Sigmoid colon (tissue), 7 donors: ENCODE measurements around the gene NFIA. TPM values are rescaled to one million over a fixed set of nuclear protein-coding genes. Genes with fewer than 3 reads are reported as not detected.

Source experiments
- DNase-seq: peaks from one replicate; pipeline ENCODE4 v3.0.0-alpha.2; 2019
- H3K27ac ChIP-seq, 4 donors: fragments of 200-600 bp; sonication (generic); one replicate each; pipeline ENCODE4 v1.5.1; 2016 to 2019; ENCODE audit warnings: mild to moderate bottlenecking in 1 of 4
- H3K27me3 ChIP-seq, 3 donors: fragments of 200-600 bp; sonication (generic); one replicate each; pipeline ENCODE4 v1.5.1; 2019; ENCODE audit warnings: mild to moderate bottlenecking in 1 of 3
- H3K36me3 ChIP-seq, 4 donors: fragments of 200-600 bp; sonication (generic); one replicate each; pipeline ENCODE4 v1.5.1; 2016 to 2019
- H3K4me1 ChIP-seq, 4 donors: fragments of 200-600 bp; sonication (generic); one replicate each; pipeline ENCODE4 v1.5.1; 2017 to 2019
- H3K4me3 ChIP-seq, 4 donors: fragments of 200-600 bp; sonication (generic); one replicate each; pipeline ENCODE4 v1.5.1; 2017 to 2019; ENCODE audit warnings: mild to moderate bottlenecking in 2 of 4, moderate library complexity in 1 of 4
- H3K9me3 ChIP-seq, 4 donors: fragments of 200-600 bp in 3 of 4; sonication (generic) in 3 of 4; one replicate each; pipeline versions ENCODE4 v1.5.1 to v1.6.1; 2013 to 2019
- CTCF ChIP-seq, 4 experiments: fragments of 450-650 bp in 3 of 4; fragments of 200-600 bp in 1 of 4; IDR thresholded peaks; one replicate each; pipeline ENCODE4 v1.5.1; 2016 to 2019; ENCODE audit warnings: antibody characterized with exemption in 4 of 4, mild to moderate bottlenecking in 3 of 4, moderate library complexity in 2 of 4
- EP300 ChIP-seq, 4 donors: sonication (generic); formaldehyde crosslinking; IDR thresholded peaks; one replicate each; pipeline ENCODE4 v1.6.1; 2017; ENCODE audit warnings: antibody characterized with exemption in 4 of 4
- POLR2A ChIP-seq, 2 donors: fragments of 450-650 bp; IDR thresholded peaks; one replicate each; pipeline ENCODE4 v1.6.1; 2016; ENCODE audit warnings: antibody characterized with exemption in 2 of 2, mild to moderate bottlenecking in 2 of 2, moderate library complexity in 2 of 2
- POLR2AphosphoS5 ChIP-seq, 4 donors: sonication (generic); formaldehyde crosslinking; IDR thresholded peaks; one replicate each; pipeline ENCODE4 v1.6.1; 2017; ENCODE audit warnings: antibody characterized with exemption in 4 of 4
- WGBS, 2 donors: extraction: QIAGEN DNeasy Blood & Tissue Kit; methylation state at CpG; one replicate each; pipeline ENCODE4 v1.1.7; 2013; 5-methylcytosine and 5-hydroxymethylcytosine counted together
- intact Hi-C: fragments of 100-400 bp; cut with DNase I; formaldehyde crosslinking; loops from one replicate; pipeline ENCODE4 v1.15.1; 2023
- polyA plus RNA-seq, 3 donors: library from polyadenylated mRNA; stranded (reverse); fragments of 200-250 nt; gene quantifications; one replicate each; pipeline ENCODE4 v1.2.3, GENCODE V29; 2013
- total RNA-seq, 4 donors: library from RNA; depleted of rRNA; stranded (reverse); fragments of >200 nt; gene quantifications; one replicate each; pipeline ENCODE4 v1.1.0, GENCODE V29; 2016
- donor health status: healthy with polysubstance abuse.
- donor health status: Bipolar disorder and iron deficiency.
- donor health status: healthy.

NFIA gene
- total and polyA plus RNA-seq, 7 donors, result 2.3 to 154 (median 79.7) TPM

GRCh38 chr1:61119085-61119484 lies 36.7 kb downstream of the NFIA start:
- TF ChIP-seq POLR2AphosphoS5 (IDR thresholded peaks at IDR 0.05) (no peak), EP300 (IDR thresholded peaks at IDR 0.05) (no peak), CTCF (IDR thresholded peaks at IDR 0.05) (no peak), POLR2A (IDR thresholded peaks at IDR 0.05) (no peak)
- Histone ChIP-seq H3K36me3 (no peaks in the 10 kb centered on the region), H3K9me3 (no peaks in the 10 kb centered on the region), H3K27ac (peak overlapping the region; percentile 43 to 65 (median 50)), H3K27me3 (no peaks in the 10 kb centered on the region), H3K4me1 (peaks cover 0 to 68% (median 64%) of the 10 kb centered on the region in 4 donors), H3K4me3 (no peak overlapping the region)
- WGBS, 2 donors, result 17 to 62% methylated on average over 3 of the region's 3 CpGs
- intact Hi-C loops, result no loop called here
- DNase-seq, result no peak

- no peaks in the 10 kb centered on the region for H3K27me3 ChIP-seq
- TF ChIP-seq EP300 (IDR thresholded peaks at IDR 0.05), result no peak
- TF ChIP-seq POLR2A (IDR thresholded peaks at IDR 0.05), result no peak
- no peak for TF ChIP-seq POLR2AphosphoS5 (IDR thresholded peaks at IDR 0.05)
- TF ChIP-seq CTCF (IDR thresholded peaks at IDR 0.05), result no peak
- peak overlapping the region; percentile 50 to 65 (median 56) for H3K27ac ChIP-seq
- peak overlapping the region in 3 of 4 donors; percentile 3 to 29 (median 13) for H3K4me3 ChIP-seq
- H3K9me3 ChIP-seq, result no peaks in the 10 kb centered on the region
- H3K4me1 ChIP-seq, result peaks cover 0 to 81% (median 72%) of the 10 kb centered on the region in 4 donors
- intact Hi-C loops, result loop anchor here (5.0 kb wide), 1 partner anchor 38 kb away; the partner anchor contains the start of gene NFIA
- WGBS, 2 donors, result 72% methylated on average over 5 of the region's 5 CpGs
- H3K36me3 ChIP-seq, result no peaks in the 10 kb centered on the region
- no peak for DNase-seq
Observed at GRCh38 chr1:61120246-61120840, 38.0 kb downstream of the NFIA start.

- Histone ChIP-seq H3K4me1 (peaks cover 0 to 87% (median 72%) of the 10 kb centered on the region in 4 donors), H3K9me3 (no peaks in the 10 kb centered on the region), H3K27me3 (no peaks in the 10 kb centered on the region), H3K27ac (peak overlapping the region; percentile 50 to 65 (median 56)), H3K36me3 (no peaks in the 10 kb centered on the region), H3K4me3 (peak overlapping the region in 3 of 4 donors; percentile 3 to 29 (median 13))
- DNase-seq, result no peak
- intact Hi-C loops, result loop anchor here (5.0 kb wide), 1 partner anchor 39 kb away; the partner anchor contains the start of gene NFIA
- 77 to 83% methylated on average over 2 of the region's 2 CpGs for WGBS, 2 donors
- peak in 2 of 4 donors; percentile 30 to 81 for TF ChIP-seq EP300 (IDR thresholded peaks at IDR 0.05)
- no peak for TF ChIP-seq POLR2A (IDR thresholded peaks at IDR 0.05)
- peak; percentile 63 to 79 (median 68) for TF ChIP-seq POLR2AphosphoS5 (IDR thresholded peaks at IDR 0.05)
- no peak for TF ChIP-seq CTCF (IDR thresholded peaks at IDR 0.05)
Observed at GRCh38 chr1:61120998-61121397, 38.6 kb downstream of the NFIA start.

GRCh38 chr1:61121631-61122030 lies 39.3 kb downstream of the NFIA start:
- DNase-seq, result no peak
- Histone ChIP-seq H3K36me3 (no peaks in the 10 kb centered on the region), H3K4me1 (peaks cover 0 to 83% (median 70%) of the 10 kb centered on the region in 4 donors), H3K27ac (peak overlapping the region; percentile 50 to 65 (median 56)), H3K4me3 (no peak overlapping the region), H3K9me3 (no peaks in the 10 kb centered on the region), H3K27me3 (no peaks in the 10 kb centered on the region)
- no peak for TF ChIP-seq POLR2AphosphoS5 (IDR thresholded peaks at IDR 0.05)
- TF ChIP-seq EP300 (IDR thresholded peaks at IDR 0.05), result no peak
- no peak for TF ChIP-seq POLR2A (IDR thresholded peaks at IDR 0.05)
- TF ChIP-seq CTCF (IDR thresholded peaks at IDR 0.05), result no peak
- intact Hi-C loops, result loop anchor here (5.0 kb wide), 1 partner anchor 39 kb away; the partner anchor contains the start of gene NFIA
